Calu3 (cell line): ENCODE measurements around the gene GRK1. TPM values are rescaled to one million over a fixed set of nuclear protein-coding genes. Genes with fewer than 3 reads are reported as not detected.

Experiments
- BruUV-seq: library from RNA; stranded (reverse); fragments of 400-500 nt; replicated peaks from 2 replicates; lab custom pipeline; 2021; lab: Mats Ljungman, UMichigan
- CTCF ChIA-PET: fragments of 300-600 bp; sonication (Branson Sonifier 250); formaldehyde crosslinking; loops from one replicate; lab custom pipeline; 2022; ENCODE audit warnings: antibody characterized with exemption; lab: Charles Lee
- DNase-seq: peaks from one replicate; pipeline ENCODE4 v3.0.0; 2022
- H3K27ac Mint-ChIP-seq: one replicate; pipeline ENCODE4 v1.8.0; 2022; ENCODE audit warnings: mixed read lengths; ENCODE audit not compliant: unreplicated experiment
- H3K27me3 Mint-ChIP-seq: one replicate; pipeline ENCODE4 v1.8.0; 2022; ENCODE audit warnings: mixed read lengths; ENCODE audit not compliant: unreplicated experiment
- H3K36me3 Mint-ChIP-seq: one replicate; pipeline ENCODE4 v1.8.0; 2022; ENCODE audit warnings: mild to moderate bottlenecking, moderate library complexity, mixed read lengths; ENCODE audit not compliant: insufficient read depth, unreplicated experiment
- H3K4me1 Mint-ChIP-seq: one replicate; pipeline ENCODE4 v1.8.0; 2022; ENCODE audit warnings: mild to moderate bottlenecking, low read depth, mixed read lengths; ENCODE audit not compliant: unreplicated experiment
- H3K4me3 Mint-ChIP-seq: one replicate; pipeline ENCODE4 v1.8.0; 2022; ENCODE audit warnings: mild to moderate bottlenecking, low read depth, moderate library complexity, mixed read lengths; ENCODE audit not compliant: unreplicated experiment
- H3K9me3 Mint-ChIP-seq: one replicate; pipeline ENCODE4 v1.8.0; 2022; ENCODE audit warnings: low read depth, mixed read lengths; ENCODE audit not compliant: unreplicated experiment
- CTCF ChIP-seq: fragments of 200-600 bp; IDR thresholded peaks from one replicate; pipeline ENCODE4 v1.8.0; 2022; ENCODE audit warnings: antibody characterized with exemption; ENCODE audit not compliant: unreplicated experiment
- intact Hi-C: fragments of 100-400 bp; cut with micrococcal nuclease; formaldehyde crosslinking; loops from one replicate; pipeline ENCODE4 v1.10.0; 2022; ENCODE audit not compliant: unreplicated experiment
- total RNA-seq: library from RNA; stranded (reverse); gene quantifications from 2 replicates; pipeline ENCODE4 v1.2.3, GENCODE V29; 2022

Gene GRK1
- total RNA-seq, 1 experiment from 2014 or later = not detected

GRCh38 chr13:113762075-113762474, 95.1 kb downstream of the GRK1 start:
- no peak overlapping the region for H3K27ac Mint-ChIP-seq
- intact Hi-C loops = no loop called here
- no peak overlapping the region for H3K4me3 Mint-ChIP-seq
- H3K36me3 Mint-ChIP-seq = no peaks in the 10 kb centered on the region
- H3K4me1 Mint-ChIP-seq = peaks cover 8% of the 10 kb centered on the region
- no TSS peak for BruUV-seq
- DNase-seq = no peak
- peaks cover 24% of the 10 kb centered on the region for H3K27me3 Mint-ChIP-seq
- CTCF ChIA-PET = no interaction called here
- no peaks in the 10 kb centered on the region for H3K9me3 Mint-ChIP-seq
- TF ChIP-seq CTCF = no peak

GRCh38 chr13:113762538-113762937, 95.5 kb downstream of the GRK1 start:
- no TSS peak for BruUV-seq
- CTCF ChIA-PET = no interaction called here
- peaks cover 24% of the 10 kb centered on the region for H3K27me3 Mint-ChIP-seq

GRCh38 chr13:113763254-113763653, 96.2 kb downstream of the GRK1 start:
- CTCF ChIA-PET = no interaction called here
- DNase-seq = no peak
- TF ChIP-seq CTCF = no peak
- H3K27ac Mint-ChIP-seq = no peak overlapping the region
- no peak overlapping the region for H3K4me3 Mint-ChIP-seq
- no peaks in the 10 kb centered on the region for H3K9me3 Mint-ChIP-seq
- H3K4me1 Mint-ChIP-seq = peaks cover 8% of the 10 kb centered on the region
- no peaks in the 10 kb centered on the region for H3K36me3 Mint-ChIP-seq
- intact Hi-C loops = no loop called here
- BruUV-seq = no TSS peak
- peaks cover 24% of the 10 kb centered on the region for H3K27me3 Mint-ChIP-seq

More at GRCh38 chr13:113762538-113762937, 95.5 kb downstream of the GRK1 start:
- Mint-ChIP-seq H3K27ac (no peak overlapping the region), H3K4me3 (no peak overlapping the region), H3K4me1 (peaks cover 8% of the 10 kb centered on the region), H3K36me3 (no peaks in the 10 kb centered on the region), H3K9me3 (no peaks in the 10 kb centered on the region)
- intact Hi-C loops = no loop called here
- TF ChIP-seq CTCF = no peak
- no peak for DNase-seq

GRCh38 chr13:113763961-113764792, 97.2 kb downstream of the GRK1 start:
- intact Hi-C loops = no loop called here
- Mint-ChIP-seq H3K27ac (no peak overlapping the region), H3K4me1 (peaks cover 7% of the 10 kb centered on the region), H3K9me3 (no peaks in the 10 kb centered on the region), H3K4me3 (no peak overlapping the region), H3K36me3 (no peaks in the 10 kb centered on the region), H3K27me3 (peaks cover 20% of the 10 kb centered on the region)
- CTCF ChIA-PET = no interaction called here
- no peak for DNase-seq
- TF ChIP-seq CTCF = no peak
- BruUV-seq = no TSS peak
